Liver (tissue), 9 donors: Measurements from ENCODE around the gene NUP50. TPM values are rescaled to one million over a fixed set of nuclear protein-coding genes. Genes with fewer than 3 reads are reported as not detected.

Experiments
- DNase-seq: peaks from one replicate; pipeline ENCODE4 v3.0.0-alpha.2; 2017; ENCODE audit warnings: low spot score
- H3K27ac ChIP-seq, 2 donors: one replicate each; pipeline ENCODE4 v1.7.0; 2013; ENCODE audit warnings: inconsistent platforms in 2 of 2, low read length in 2 of 2, control low read depth in 1 of 2, low read depth in 1 of 2, mild to moderate bottlenecking in 1 of 2
- H3K27me3 ChIP-seq, 4 donors: one replicate each; pipeline versions ENCODE4 v1.6.1 to v1.7.0; 2013; ENCODE audit warnings: low read length in 3 of 4, inconsistent platforms in 1 of 4, mild to moderate bottlenecking in 1 of 4, moderate library complexity in 1 of 4; ENCODE audit not compliant: control insufficient read depth in 4 of 4, insufficient read depth in 4 of 4
- H3K36me3 ChIP-seq, 4 donors: one replicate each; pipeline versions ENCODE4 v1.6.1 to v1.7.0; 2013; ENCODE audit warnings: low read length in 3 of 4, mild to moderate bottlenecking in 3 of 4, low read depth in 1 of 4, moderate library complexity in 1 of 4; ENCODE audit not compliant: control insufficient read depth in 4 of 4, insufficient read depth in 3 of 4
- H3K4me1 ChIP-seq, 4 donors: one replicate each; pipeline versions ENCODE4 v1.6.1 to v1.7.0; 2013; ENCODE audit warnings: low read length in 3 of 4, mild to moderate bottlenecking in 3 of 4, moderate library complexity in 1 of 4; ENCODE audit not compliant: control insufficient read depth in 4 of 4, insufficient read depth in 4 of 4
- H3K4me3 ChIP-seq, 3 donors: one replicate each; pipeline versions ENCODE4 v1.6.1 to v1.7.0; 2013; ENCODE audit warnings: low read length in 3 of 3, control low read depth in 1 of 3, low read depth in 1 of 3, mild to moderate bottlenecking in 1 of 3
- H3K9ac ChIP-seq, 2 donors: one replicate each; pipeline ENCODE4 v1.7.0; 2013; ENCODE audit warnings: low read length in 2 of 2, mild to moderate bottlenecking in 2 of 2, moderate library complexity in 2 of 2, control low read depth in 1 of 2, low read depth in 1 of 2
- H3K9me3 ChIP-seq, 4 donors: one replicate each; pipeline versions ENCODE4 v1.6.1 to v1.7.0; 2013; ENCODE audit warnings: low read length in 3 of 4; ENCODE audit not compliant: control insufficient read depth in 4 of 4
- EGR1 ChIP-seq, 2 donors: IDR thresholded peaks; 2 replicates each; pipeline ENCODE4 v1.6.1; 2016 to 2018; ENCODE audit warnings: antibody characterized with exemption in 2 of 2, low read depth in 2 of 2
- FOXA1 ChIP-seq: IDR thresholded peaks from 2 replicates; pipeline ENCODE4 v1.6.1; 2016; ENCODE audit warnings: antibody characterized with exemption
- FOXA2 ChIP-seq: IDR thresholded peaks from 2 replicates; pipeline ENCODE4 v1.6.1; 2016; ENCODE audit warnings: antibody characterized with exemption
- GABPA ChIP-seq, 2 donors: IDR thresholded peaks in 1 of 2; conservative IDR thresholded peaks in 1 of 2; 2 replicates each; pipeline ENCODE4 v1.6.1; 2016; ENCODE audit warnings: antibody characterized with exemption in 2 of 2, mild to moderate bottlenecking in 1 of 2, moderate library complexity in 1 of 2
- HNF4A ChIP-seq, 2 donors: conservative IDR thresholded peaks; 2 replicates each; pipeline ENCODE4 v1.6.1; 2016; ENCODE audit warnings: antibody characterized with exemption in 2 of 2, mild to moderate bottlenecking in 2 of 2
- HNF4G ChIP-seq: IDR thresholded peaks from 2 replicates; pipeline ENCODE4 v1.6.1; 2016; ENCODE audit warnings: antibody characterized with exemption
- JUND ChIP-seq, 2 donors: IDR thresholded peaks; 2 replicates each; pipeline ENCODE4 v1.6.1; 2016; ENCODE audit warnings: antibody characterized with exemption in 2 of 2
- NR2F2 ChIP-seq: IDR thresholded peaks from 2 replicates; pipeline ENCODE4 v1.6.1; 2016; ENCODE audit warnings: antibody characterized with exemption
- RAD21 ChIP-seq, 2 donors: IDR thresholded peaks; 2 replicates each; pipeline ENCODE4 v1.6.1; 2016; ENCODE audit warnings: antibody characterized with exemption in 2 of 2, mild to moderate bottlenecking in 2 of 2
- RXRA ChIP-seq, 2 donors: IDR thresholded peaks; 2 replicates each; pipeline ENCODE4 v1.6.1; 2017 to 2018; ENCODE audit warnings: antibody characterized with exemption in 2 of 2, mild to moderate bottlenecking in 1 of 2
- SP1 ChIP-seq: IDR thresholded peaks from 2 replicates; pipeline ENCODE4 v1.6.1; 2018; ENCODE audit warnings: antibody characterized with exemption, mild to moderate bottlenecking
- TAF1 ChIP-seq: conservative IDR thresholded peaks from 2 replicates; pipeline ENCODE4 v1.6.1; 2016; ENCODE audit warnings: antibody characterized with exemption, mild to moderate bottlenecking
- YY1 ChIP-seq: IDR thresholded peaks from 2 replicates; pipeline ENCODE4 v1.6.1; 2016; ENCODE audit warnings: antibody characterized with exemption, mild to moderate bottlenecking
- WGBS: extraction: QIAGEN DNeasy Blood & Tissue Kit; methylation state at CpG from one replicate; pipeline ENCODE4 v1.1.7; 2013; 5-methylcytosine and 5-hydroxymethylcytosine counted together
- polyA plus RNA-seq, 2 donors: library from polyadenylated mRNA; stranded (reverse) in 1 of 2; unstranded in 1 of 2; fragments of 200-250 nt in 1 of 2; fragments of >200 nt in 1 of 2; fragmentation: Nextera tagmentation in 1 of 2; extraction: Ambion mirVana in 1 of 2; gene quantifications; one replicate each; pipeline versions ENCODE4 v1.2.1 to v1.2.3, GENCODE V29; 2013 to 2015
- total RNA-seq, 2 donors: library from RNA; depleted of rRNA; stranded (reverse); fragments of >200 nt; gene quantifications; one replicate each; pipeline ENCODE4 v1.2.3, GENCODE V29; 2014
- TF ChIP-seq, protein P1 (sequence below): fragments of 150-350 bp; IDR thresholded peaks from 2 replicates; pipeline ENCODE4 v1.5.1; 2017; ENCODE audit warnings: improper control_type of control experiment, low read depth, low read length; ENCODE audit not compliant: missing input control
- TF ChIP-seq, protein P2 (sequence below): IDR thresholded peaks from 2 replicates; pipeline ENCODE4 v1.6.1; 2016; ENCODE audit warnings: antibody characterized with exemption
- TF ChIP-seq, protein P3 (sequence below): IDR thresholded peaks from 2 replicates; pipeline ENCODE4 v1.6.1; 2016; ENCODE audit warnings: antibody characterized with exemption, mild to moderate bottlenecking
- TF ChIP-seq, protein P4 (sequence below): IDR thresholded peaks from 2 replicates; pipeline ENCODE4 v1.6.1; 2016; ENCODE audit warnings: antibody characterized with exemption
- TF ChIP-seq, protein P5 (sequence below): IDR thresholded peaks from 2 replicates; pipeline ENCODE4 v1.6.1; 2016; ENCODE audit warnings: antibody characterized with exemption
- donor health status: healthy.
- donor health status: healthy.
- donor health status: healthy.
- donor health status: healthy.
- donor health status: healthy.

NUP50 gene
- total and polyA plus RNA-seq, 4 donors, result 8.7 to 48.2 (median 24.8) TPM

DNA sequence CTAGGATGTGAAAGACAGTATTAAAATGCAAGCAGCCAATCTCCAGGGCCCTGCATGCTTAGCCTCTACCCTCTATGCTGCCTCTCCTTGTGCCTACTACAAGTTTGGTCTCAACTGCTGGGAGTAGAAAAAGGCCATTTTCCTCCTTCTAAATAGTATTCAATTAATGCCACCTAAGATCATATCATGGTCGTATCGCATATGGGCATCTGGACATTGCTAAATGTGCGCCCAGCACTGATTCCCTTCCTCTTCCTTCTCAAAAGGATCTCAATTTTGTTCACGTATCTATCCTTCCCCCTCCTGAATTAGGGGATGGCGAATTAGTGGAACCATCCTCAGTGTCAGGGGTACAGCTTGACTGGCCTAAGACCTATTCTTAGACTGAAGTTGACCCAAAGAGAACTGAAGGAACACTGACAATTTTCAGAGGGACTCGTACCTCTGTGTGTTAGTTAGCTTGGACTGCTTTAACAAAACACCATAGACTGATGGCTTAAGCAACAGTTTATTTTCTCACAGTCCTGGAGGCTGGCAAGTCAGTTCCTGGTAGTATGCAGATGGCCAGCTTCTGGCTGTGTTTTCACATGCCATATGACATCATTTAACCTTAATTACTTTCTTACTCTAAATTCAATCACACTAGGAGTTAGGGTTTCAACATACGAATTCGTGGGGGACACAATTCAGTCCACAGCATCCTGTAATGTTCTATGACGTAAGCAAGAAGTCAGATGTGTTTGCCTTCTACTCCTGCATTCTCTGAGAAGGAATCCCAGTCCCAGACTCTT lies 8.5 kb upstream of the NUP50 start:
- Histone ChIP-seq H3K4me1 (peaks cover 0 to 4% (median 0%) of the 10 kb centered on the region in 4 donors), H3K9ac (no peak overlapping the region), H3K4me3 (no peak overlapping the region), H3K9me3 (no peaks in the 10 kb centered on the region), H3K27me3 (no peaks in the 10 kb centered on the region), H3K27ac (no peak overlapping the region), H3K36me3 (peaks cover 0 to 3% (median 0%) of the 10 kb centered on the region in 4 donors)
- no peak for DNase-seq
- no peak for TF ChIP-seq RXRA (IDR thresholded peaks at IDR 0.05)
- TF ChIP-seq, protein P1, sequence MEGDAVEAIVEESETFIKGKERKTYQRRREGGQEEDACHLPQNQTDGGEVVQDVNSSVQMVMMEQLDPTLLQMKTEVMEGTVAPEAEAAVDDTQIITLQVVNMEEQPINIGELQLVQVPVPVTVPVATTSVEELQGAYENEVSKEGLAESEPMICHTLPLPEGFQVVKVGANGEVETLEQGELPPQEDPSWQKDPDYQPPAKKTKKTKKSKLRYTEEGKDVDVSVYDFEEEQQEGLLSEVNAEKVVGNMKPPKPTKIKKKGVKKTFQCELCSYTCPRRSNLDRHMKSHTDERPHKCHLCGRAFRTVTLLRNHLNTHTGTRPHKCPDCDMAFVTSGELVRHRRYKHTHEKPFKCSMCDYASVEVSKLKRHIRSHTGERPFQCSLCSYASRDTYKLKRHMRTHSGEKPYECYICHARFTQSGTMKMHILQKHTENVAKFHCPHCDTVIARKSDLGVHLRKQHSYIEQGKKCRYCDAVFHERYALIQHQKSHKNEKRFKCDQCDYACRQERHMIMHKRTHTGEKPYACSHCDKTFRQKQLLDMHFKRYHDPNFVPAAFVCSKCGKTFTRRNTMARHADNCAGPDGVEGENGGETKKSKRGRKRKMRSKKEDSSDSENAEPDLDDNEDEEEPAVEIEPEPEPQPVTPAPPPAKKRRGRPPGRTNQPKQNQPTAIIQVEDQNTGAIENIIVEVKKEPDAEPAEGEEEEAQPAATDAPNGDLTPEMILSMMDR, result no peak
- no peak for TF ChIP-seq SP1
- TF ChIP-seq NR2F2, result no peak
- no peak for TF ChIP-seq EGR1 (IDR thresholded peaks at IDR 0.05; ENCODE audit: low read depth in 2 of 2)
- no peak for TF ChIP-seq GABPA (IDR thresholded peaks at IDR 0.05 in 1 of 2, conservative IDR thresholded peaks at IDR 0.05 in 1 of 2)
- TF ChIP-seq, protein P2, sequence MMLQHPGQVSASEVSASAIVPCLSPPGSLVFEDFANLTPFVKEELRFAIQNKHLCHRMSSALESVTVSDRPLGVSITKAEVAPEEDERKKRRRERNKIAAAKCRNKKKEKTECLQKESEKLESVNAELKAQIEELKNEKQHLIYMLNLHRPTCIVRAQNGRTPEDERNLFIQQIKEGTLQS, result no peak
- TF ChIP-seq RAD21 (IDR thresholded peaks at IDR 0.05), result no peak
- TF ChIP-seq, protein P3, sequence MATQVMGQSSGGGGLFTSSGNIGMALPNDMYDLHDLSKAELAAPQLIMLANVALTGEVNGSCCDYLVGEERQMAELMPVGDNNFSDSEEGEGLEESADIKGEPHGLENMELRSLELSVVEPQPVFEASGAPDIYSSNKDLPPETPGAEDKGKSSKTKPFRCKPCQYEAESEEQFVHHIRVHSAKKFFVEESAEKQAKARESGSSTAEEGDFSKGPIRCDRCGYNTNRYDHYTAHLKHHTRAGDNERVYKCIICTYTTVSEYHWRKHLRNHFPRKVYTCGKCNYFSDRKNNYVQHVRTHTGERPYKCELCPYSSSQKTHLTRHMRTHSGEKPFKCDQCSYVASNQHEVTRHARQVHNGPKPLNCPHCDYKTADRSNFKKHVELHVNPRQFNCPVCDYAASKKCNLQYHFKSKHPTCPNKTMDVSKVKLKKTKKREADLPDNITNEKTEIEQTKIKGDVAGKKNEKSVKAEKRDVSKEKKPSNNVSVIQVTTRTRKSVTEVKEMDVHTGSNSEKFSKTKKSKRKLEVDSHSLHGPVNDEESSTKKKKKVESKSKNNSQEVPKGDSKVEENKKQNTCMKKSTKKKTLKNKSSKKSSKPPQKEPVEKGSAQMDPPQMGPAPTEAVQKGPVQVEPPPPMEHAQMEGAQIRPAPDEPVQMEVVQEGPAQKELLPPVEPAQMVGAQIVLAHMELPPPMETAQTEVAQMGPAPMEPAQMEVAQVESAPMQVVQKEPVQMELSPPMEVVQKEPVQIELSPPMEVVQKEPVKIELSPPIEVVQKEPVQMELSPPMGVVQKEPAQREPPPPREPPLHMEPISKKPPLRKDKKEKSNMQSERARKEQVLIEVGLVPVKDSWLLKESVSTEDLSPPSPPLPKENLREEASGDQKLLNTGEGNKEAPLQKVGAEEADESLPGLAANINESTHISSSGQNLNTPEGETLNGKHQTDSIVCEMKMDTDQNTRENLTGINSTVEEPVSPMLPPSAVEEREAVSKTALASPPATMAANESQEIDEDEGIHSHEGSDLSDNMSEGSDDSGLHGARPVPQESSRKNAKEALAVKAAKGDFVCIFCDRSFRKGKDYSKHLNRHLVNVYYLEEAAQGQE, result no peak
- TF ChIP-seq YY1, result no peak
- no peak for TF ChIP-seq FOXA1
- TF ChIP-seq HNF4A (conservative IDR thresholded peaks at IDR 0.05), result no peak
- TF ChIP-seq HNF4G, result no peak
- TF ChIP-seq, protein P4, sequence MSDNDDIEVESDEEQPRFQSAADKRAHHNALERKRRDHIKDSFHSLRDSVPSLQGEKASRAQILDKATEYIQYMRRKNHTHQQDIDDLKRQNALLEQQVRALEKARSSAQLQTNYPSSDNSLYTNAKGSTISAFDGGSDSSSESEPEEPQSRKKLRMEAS, result no peak
- TF ChIP-seq, protein P5, sequence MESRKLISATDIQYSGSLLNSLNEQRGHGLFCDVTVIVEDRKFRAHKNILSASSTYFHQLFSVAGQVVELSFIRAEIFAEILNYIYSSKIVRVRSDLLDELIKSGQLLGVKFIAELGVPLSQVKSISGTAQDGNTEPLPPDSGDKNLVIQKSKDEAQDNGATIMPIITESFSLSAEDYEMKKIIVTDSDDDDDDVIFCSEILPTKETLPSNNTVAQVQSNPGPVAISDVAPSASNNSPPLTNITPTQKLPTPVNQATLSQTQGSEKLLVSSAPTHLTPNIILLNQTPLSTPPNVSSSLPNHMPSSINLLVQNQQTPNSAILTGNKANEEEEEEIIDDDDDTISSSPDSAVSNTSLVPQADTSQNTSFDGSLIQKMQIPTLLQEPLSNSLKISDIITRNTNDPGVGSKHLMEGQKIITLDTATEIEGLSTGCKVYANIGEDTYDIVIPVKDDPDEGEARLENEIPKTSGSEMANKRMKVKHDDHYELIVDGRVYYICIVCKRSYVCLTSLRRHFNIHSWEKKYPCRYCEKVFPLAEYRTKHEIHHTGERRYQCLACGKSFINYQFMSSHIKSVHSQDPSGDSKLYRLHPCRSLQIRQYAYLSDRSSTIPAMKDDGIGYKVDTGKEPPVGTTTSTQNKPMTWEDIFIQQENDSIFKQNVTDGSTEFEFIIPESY, result no peak
- no peak for TF ChIP-seq JUND (IDR thresholded peaks at IDR 0.05)
- no peak for TF ChIP-seq TAF1
- TF ChIP-seq FOXA2, result no peak
- 87% methylated on average over 9 of the region's 9 CpGs for WGBS
